T-helper 2 cell treated with Interferon-gamma antibody and Interleukin-4, amounts not matched to agents 100 ng/mL and 5 ng/mL, for 36 hours (primary cell): Measurements from ENCODE around the gene CATSPERD. TPM values are rescaled to one million over a fixed set of nuclear protein-coding genes. Genes with fewer than 3 reads are reported as not detected.
"Not testable (repeated sequence)": the region's sequence is repeated elsewhere in the genome, so short reads cannot be mapped to it uniquely, and the experiment has no call there.

Experiments used
- intact Hi-C: fragments of 100-400 bp; cut with micrococcal nuclease; formaldehyde crosslinking; loops from one replicate; pipeline ENCODE4 v1.15.1; 2023
- total RNA-seq: library from RNA; stranded (reverse); gene quantifications from 2 replicates; pipeline ENCODE4 v1.2.3, GENCODE V29; 2022

The CATSPERD gene
- total RNA-seq, 1 donor from 2014 or later, result not detected

- intact Hi-C loops, result no loop called here
Measured at GRCh38 chr19:5697022-5697889, 23.2 kb upstream of the CATSPERD start.

GRCh38 chr19:5697890-5698634 is 22.4 kb upstream of the CATSPERD start:
- intact Hi-C loops, result no loop called here

- intact Hi-C loops, result no loop called here
Measured at GRCh38 chr19:5698635-5699422, 21.6 kb upstream of the CATSPERD start.

GRCh38 chr19:5700455-5701092 is 19.9 kb upstream of the CATSPERD start:
- intact Hi-C loops, result no loop called here

GRCh38 chr19:5702053-5702410 is 18.4 kb upstream of the CATSPERD start:
- intact Hi-C loops, result not testable (repeated sequence)

GRCh38 chr19:5703819-5704818 is 16.3 kb upstream of the CATSPERD start:
- intact Hi-C loops, result no loop called here

GRCh38 chr19:5705552-5705951 is 14.9 kb upstream of the CATSPERD start:
- intact Hi-C loops, result no loop called here

GRCh38 chr19:5706876-5707573 is 13.4 kb upstream of the CATSPERD start:
- intact Hi-C loops, result no loop called here

- intact Hi-C loops, result no loop called here
Measured at GRCh38 chr19:5707576-5708575, 12.6 kb upstream of the CATSPERD start.

GRCh38 chr19:5711025-5711424 is 9.4 kb upstream of the CATSPERD start:
- intact Hi-C loops, result no loop called here

GRCh38 chr19:5711713-5712161 is 8.7 kb upstream of the CATSPERD start:
- intact Hi-C loops, result no loop called here

- intact Hi-C loops, result no loop called here
Measured at GRCh38 chr19:5713228-5713627, 7.2 kb upstream of the CATSPERD start.

GRCh38 chr19:5714816-5715215 is 5.6 kb upstream of the CATSPERD start:
- intact Hi-C loops, result no loop called here

- intact Hi-C loops, result no loop called here
Measured at GRCh38 chr19:5717215-5717935, 3.1 kb upstream of the CATSPERD start.

GRCh38 chr19:5718037-5718578 is 2.3 kb upstream of the CATSPERD start:
- intact Hi-C loops, result no loop called here

GRCh38 chr19:5718579-5719273 is 1.7 kb upstream of the CATSPERD start:
- intact Hi-C loops, result no loop called here
